Hematopoietic multipotent progenitor cell treated with erythropoietin and hydrocortisone succinate and interleukin-3 and kit ligand, for 15 days (in vitro differentiated cells): Measurements from ENCODE around the gene SLC23A1.
"Not testable (repeated sequence)": the region's sequence is repeated elsewhere in the genome, so short reads cannot be mapped to it uniquely, and the experiment has no call there.

Source experiments
- DNase-seq: peaks from one replicate; pipeline ENCODE4 v3.0.0-alpha.2; 2015; ENCODE audit warnings: low spot score

Gene SLC23A1

GRCh38 chr5:139389701-139390638 is 6.9 kb upstream of the SLC23A1 start, which contains the start of gene MZB1:
MZB1 (minus strand) TSS chr5:139389913; CDS start chr5:139389856, 57 bp downstream.
- DNase-seq: no peak

GRCh38 chr5:139388198-139388821 is 5.2 kb upstream of the SLC23A1 start:
- DNase-seq: no peak

- no peak for DNase-seq
These were observed 4.6 kb upstream of the SLC23A1 start for GRCh38 chr5:139387611-139388197.

GRCh38 chr5:139386956-139387355 is 3.9 kb upstream of the SLC23A1 start:
- not testable (repeated sequence) for DNase-seq

GRCh38 chr5:139386050-139386438 is 2.9 kb upstream of the SLC23A1 start:
- no peak for DNase-seq

- peak; percentile 56 for DNase-seq
These were observed 2.3 kb upstream of the SLC23A1 start for GRCh38 chr5:139385061-139386049.

- no peak for DNase-seq
These were observed 1.5 kb upstream of the SLC23A1 start for GRCh38 chr5:139384591-139385051.

- no peak for DNase-seq
These were observed 995 bp upstream of the SLC23A1 start for GRCh38 chr5:139383993-139384590.

GRCh38 chr5:139382807-139383206 is 290 bp downstream of the SLC23A1 start:
- no peak for DNase-seq

GRCh38 chr5:139381837-139382761 is 998 bp downstream of the SLC23A1 start:
- DNase-seq: no peak

- DNase-seq: no peak
These were observed 3.3 kb downstream of the SLC23A1 start for GRCh38 chr5:139379626-139380449.

- DNase-seq: no peak
These were observed 4.1 kb downstream of the SLC23A1 start for GRCh38 chr5:139378941-139379361.

GRCh38 chr5:139378101-139378825 is 4.8 kb downstream of the SLC23A1 start:
- DNase-seq: no peak

- no peak for DNase-seq
These were observed 5.9 kb downstream of the SLC23A1 start for GRCh38 chr5:139377226-139377625.

- no peak for DNase-seq
These were observed 6.7 kb downstream of the SLC23A1 start for GRCh38 chr5:139376364-139376763.

GRCh38 chr5:139374909-139375308 is 8.2 kb downstream of the SLC23A1 start:
- no peak for DNase-seq

GRCh38 chr5:139371482-139372435 is 11.3 kb downstream of the SLC23A1 start:
- DNase-seq: no peak
